Rectal smooth muscle tissue (tissue), 1 donor: ENCODE data around the gene MED25.
A peak's percentile ranks its signal among the peaks of the same experiment; 100 is the strongest.

Source experiments
- H3K27ac ChIP-seq: one replicate; pipeline ENCODE4 v1.7.0; 2013; ENCODE audit warnings: low read depth, low read length, inconsistent platforms
- H3K27me3 ChIP-seq: one replicate; pipeline ENCODE4 v1.7.0; 2013; ENCODE audit warnings: low read length; ENCODE audit not compliant: control insufficient read depth, insufficient read depth
- H3K36me3 ChIP-seq: one replicate; pipeline ENCODE4 v1.7.0; 2013; ENCODE audit warnings: low read length; ENCODE audit not compliant: control insufficient read depth, insufficient read depth
- H3K4me1 ChIP-seq: one replicate; pipeline ENCODE4 v1.7.0; 2013; ENCODE audit warnings: low read length; ENCODE audit not compliant: control insufficient read depth, insufficient read depth
- H3K4me3 ChIP-seq: one replicate; pipeline ENCODE4 v1.7.0; 2013; ENCODE audit warnings: low read length
- H3K9ac ChIP-seq: one replicate; pipeline ENCODE4 v1.7.0; 2013; ENCODE audit warnings: low read length

Gene MED25

DNA sequence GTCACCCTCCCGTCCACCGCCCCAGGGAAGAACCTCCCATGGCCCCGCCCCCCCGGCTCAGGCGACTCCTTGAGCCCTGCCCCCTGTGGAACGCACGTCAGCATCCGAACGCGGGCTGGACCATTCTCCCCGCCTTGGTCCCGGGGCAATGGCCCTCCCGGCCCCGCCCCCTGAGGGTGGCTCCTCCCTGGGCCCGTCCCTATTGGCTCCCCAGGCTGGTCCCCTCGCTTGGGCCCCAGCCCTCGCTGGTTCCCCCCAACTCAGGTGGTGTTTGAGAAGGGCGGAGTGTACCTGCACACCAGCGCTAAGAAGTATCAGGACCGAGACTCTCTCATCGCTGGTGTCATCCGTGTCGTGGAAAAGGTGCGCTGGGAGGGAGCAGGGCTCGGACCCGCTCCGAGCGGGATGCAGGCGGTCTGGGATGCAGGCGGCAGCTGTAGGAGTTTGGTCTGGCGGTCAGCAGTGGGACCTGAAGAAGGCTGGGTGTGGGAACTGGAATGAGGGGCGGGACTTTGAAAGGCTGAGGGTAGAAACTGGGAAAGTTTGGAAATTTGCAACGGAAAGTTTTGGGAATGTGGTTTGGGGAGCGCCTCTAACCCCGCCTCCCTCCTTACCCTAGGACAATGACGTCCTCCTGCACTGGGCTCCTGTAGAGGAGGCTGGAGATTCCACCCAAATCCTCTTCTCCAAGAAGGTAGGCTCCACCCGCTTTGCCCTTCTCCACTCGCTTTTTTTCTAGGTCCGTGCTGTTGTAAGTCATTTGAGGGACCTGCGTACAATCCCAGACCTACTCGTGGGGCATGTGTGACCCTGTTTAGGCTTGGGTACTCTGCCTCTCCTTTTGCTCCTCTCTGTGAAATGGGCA, 60.0 kb downstream of the MED25 start:
- H3K27me3 ChIP-seq, result no peaks in the 10 kb centered on the region
- H3K9ac ChIP-seq, result peak overlapping the region; percentile 71
- H3K4me3 ChIP-seq, result peak overlapping the region; percentile 95
- peaks cover 33% of the 10 kb centered on the region for H3K36me3 ChIP-seq
- peak overlapping the region; percentile 99 for H3K27ac ChIP-seq
- H3K4me1 ChIP-seq, result peaks cover 10% of the 10 kb centered on the region

DNA sequence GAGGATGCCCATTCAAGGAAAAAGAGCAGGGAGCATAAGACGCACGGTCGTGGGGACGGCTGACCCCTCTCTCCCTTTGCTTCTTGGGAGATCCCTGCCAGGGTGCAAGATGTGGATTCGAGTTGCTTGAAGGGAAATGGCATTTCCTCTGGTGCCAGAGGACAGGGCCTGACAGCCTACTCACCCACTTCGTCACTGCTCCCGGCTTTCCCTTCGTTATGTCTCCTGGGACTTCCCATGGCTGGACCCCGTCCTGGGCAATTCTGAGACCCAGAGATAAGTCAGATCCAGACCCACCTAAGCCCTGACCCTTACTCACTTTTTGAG, 60.6 kb downstream of the MED25 start:
- Histone ChIP-seq H3K4me3 (peak overlapping the region; percentile 95), H3K27ac (no peak overlapping the region)

DNA sequence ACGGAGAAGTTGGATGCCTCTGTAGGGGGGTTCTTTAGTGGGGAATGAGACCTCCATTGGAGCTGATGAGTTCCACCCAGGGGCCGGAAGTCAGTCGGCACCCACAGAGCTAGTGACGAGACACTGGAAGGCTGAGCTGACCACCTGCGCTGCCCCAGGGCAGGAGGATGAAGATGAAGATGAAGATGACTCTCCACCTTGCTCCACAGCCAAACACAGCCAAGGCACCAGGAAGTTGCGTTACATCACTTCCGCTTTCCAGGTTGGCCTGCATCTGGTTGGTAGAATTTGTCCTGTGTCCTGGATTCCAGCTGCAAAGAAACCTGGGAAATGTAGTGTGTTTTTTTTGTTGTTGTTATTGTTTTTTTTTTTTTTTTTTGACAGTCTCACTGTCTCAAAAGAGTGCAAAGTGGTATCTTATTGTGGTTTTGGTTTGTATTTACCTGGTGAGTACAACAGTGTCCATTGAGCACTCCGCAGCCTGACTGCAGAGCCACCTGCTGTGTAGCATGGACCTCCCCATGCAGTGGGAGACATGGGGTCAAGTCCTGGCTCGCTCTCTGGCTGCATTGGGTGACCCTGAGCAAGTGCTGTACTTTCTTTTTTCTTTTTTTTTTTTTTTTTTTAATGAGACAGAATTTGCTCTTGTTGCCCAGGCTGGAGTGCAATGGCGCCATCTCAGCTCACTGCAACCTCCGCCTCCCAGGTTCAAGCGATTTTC, 61.3 kb downstream of the MED25 start:
- H3K36me3 ChIP-seq, result peaks cover 46% of the 10 kb centered on the region
- no peak overlapping the region for H3K4me3 ChIP-seq

More for the DNA sequence above, 60.6 kb downstream of the MED25 start:
- H3K27me3 ChIP-seq, result no peaks in the 10 kb centered on the region
- H3K4me1 ChIP-seq, result peaks cover 10% of the 10 kb centered on the region
- H3K36me3 ChIP-seq, result peaks cover 39% of the 10 kb centered on the region
- H3K9ac ChIP-seq, result no peak overlapping the region

DNA sequence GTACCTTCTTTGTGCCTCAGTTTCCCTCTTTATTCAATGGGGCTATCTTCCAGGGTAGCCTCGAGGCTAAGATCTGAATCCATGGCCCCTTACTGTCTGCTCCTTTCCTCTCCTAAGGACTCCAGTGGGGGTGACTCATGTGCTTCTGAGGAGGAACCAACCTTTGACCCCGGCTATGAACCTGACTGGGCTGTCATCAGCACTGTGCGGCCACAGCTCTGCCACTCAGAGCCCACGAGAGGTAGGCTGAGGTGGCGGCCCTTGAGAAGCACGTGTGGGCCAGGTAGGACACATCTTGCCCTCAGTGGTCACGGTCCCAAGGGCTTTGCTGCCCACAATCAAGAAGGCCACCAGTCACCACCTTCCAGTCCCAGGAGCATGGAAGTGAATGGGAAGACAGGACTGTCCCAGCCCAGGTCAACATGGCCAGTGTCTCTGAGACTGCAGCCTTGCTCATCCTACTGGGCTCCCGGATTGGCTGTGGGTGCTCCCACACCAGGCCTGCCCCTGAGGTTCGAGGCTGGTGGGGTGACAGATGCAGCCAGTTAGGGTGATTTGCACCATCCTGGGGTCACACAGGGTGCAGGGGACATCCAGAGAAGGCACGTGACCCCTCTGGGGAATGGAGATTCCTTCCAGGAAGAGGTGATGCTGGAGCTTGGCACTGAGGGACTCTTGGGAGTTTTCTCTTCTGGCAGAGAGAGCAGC, 62.2 kb downstream of the MED25 start:
- no peak overlapping the region for H3K27ac ChIP-seq
- no peaks in the 10 kb centered on the region for H3K27me3 ChIP-seq
- peaks cover 9% of the 10 kb centered on the region for H3K4me1 ChIP-seq
- peaks cover 51% of the 10 kb centered on the region for H3K36me3 ChIP-seq
- no peak overlapping the region for H3K9ac ChIP-seq
- H3K4me3 ChIP-seq, result no peak overlapping the region

More for the DNA sequence above, 61.3 kb downstream of the MED25 start:
- no peak overlapping the region for H3K27ac ChIP-seq
- peaks cover 10% of the 10 kb centered on the region for H3K4me1 ChIP-seq
- H3K9ac ChIP-seq, result no peak overlapping the region
- H3K27me3 ChIP-seq, result no peaks in the 10 kb centered on the region

DNA sequence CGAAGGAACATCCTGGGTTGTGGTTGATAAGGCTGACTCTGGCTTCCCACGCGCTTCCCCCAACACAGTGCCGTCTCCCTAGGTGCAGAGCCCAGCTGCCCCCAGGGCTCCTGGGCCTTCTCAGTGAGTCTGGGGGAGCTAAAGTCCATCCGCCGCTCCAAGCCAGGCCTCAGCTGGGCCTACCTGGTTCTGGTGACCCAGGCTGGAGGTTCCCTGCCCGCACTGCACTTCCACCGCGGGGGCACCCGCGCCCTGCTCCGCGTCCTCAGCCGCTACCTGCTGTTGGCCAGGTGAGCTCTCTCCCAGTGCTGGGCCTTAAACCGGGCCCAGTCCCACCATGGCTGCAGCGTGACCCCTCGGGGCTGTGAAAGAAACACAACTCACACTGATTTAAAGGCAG, 63.1 kb downstream of the MED25 start:
- peaks cover 51% of the 10 kb centered on the region for H3K36me3 ChIP-seq
- H3K27me3 ChIP-seq, result no peaks in the 10 kb centered on the region
- H3K4me1 ChIP-seq, result peaks cover 4% of the 10 kb centered on the region
- H3K9ac ChIP-seq, result no peak overlapping the region
- H3K4me3 ChIP-seq, result no peak overlapping the region
- no peak overlapping the region for H3K27ac ChIP-seq

DNA sequence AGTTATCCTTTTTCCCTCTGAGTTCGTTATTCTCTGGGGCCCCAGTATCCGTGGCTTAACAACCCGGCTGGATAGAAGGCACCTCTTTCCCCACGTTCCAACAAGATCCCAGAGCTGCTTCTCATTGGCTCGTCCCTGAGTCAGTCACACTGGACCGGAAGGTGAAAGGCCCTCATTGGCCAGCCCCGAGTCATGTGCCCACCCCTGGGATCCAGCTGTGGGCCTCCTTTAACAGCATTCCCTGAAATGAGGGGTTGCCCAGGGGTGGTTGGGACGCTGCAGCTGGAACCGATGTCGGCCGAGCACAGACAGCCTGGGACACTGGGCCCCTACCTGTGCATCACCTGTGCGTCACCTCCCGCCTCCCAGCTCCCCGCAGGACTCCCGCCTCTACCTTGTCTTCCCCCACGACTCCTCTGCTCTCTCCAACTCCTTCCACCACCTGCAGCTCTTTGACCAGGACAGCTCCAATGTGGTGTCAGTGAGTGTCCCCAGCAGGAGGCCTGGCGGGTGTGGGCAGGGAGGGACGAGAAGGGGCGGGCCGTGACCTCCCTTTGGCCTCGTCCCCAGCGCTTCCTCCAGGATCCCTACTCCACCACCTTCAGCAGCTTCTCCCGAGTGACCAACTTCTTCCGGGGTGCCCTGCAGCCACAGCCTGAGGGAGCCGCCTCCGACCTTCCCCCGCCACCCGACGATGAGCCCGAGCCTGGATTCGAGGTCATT, 63.7 kb downstream of the MED25 start:
- Histone ChIP-seq H3K9ac (no peak overlapping the region), H3K4me3 (no peak overlapping the region), H3K36me3 (peaks cover 51% of the 10 kb centered on the region), H3K27me3 (no peaks in the 10 kb centered on the region), H3K27ac (no peak overlapping the region), H3K4me1 (peaks cover 4% of the 10 kb centered on the region)

DNA sequence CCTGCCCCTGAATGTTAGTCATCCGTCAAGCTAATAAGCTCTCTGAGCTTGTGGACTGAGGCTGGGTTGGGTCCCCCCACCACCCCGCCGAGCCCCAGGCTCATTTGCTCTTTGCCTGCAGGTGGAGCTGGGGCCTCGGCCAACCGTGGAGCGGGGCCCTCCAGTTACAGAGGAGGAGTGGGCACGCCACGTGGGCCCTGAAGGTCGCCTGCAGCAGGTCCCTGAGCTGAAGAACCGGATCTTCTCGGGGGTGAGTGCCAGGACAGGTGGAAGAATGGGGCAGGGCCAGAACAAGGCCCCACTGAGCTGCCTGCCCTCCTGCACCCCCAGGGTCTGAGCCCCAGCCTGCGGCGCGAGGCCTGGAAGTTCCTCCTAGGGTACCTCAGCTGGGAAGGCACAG, 64.6 kb downstream of the MED25 start:
- Histone ChIP-seq H3K4me1 (peaks cover 4% of the 10 kb centered on the region), H3K9ac (no peak overlapping the region), H3K4me3 (no peak overlapping the region), H3K27me3 (no peaks in the 10 kb centered on the region), H3K27ac (no peak overlapping the region), H3K36me3 (peaks cover 51% of the 10 kb centered on the region)

DNA sequence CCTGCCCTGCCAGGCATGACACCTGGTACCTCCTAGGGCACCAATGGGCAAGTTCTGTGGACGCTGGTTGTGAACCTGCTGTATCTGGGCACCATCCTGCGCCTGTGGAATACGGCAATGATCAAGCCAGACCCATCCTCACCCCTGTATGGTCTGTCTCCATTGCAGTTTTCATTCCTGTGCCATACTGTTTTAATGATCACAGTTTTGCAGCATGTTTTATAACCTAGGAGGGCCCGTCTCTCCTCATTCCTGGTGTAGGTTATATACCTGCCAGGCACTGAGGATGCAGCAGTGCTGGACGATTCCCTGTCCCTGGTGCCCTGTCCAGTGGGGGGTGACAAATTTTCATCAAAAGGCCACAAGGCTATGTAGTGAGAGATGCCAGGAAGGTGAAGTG, 65.0 kb downstream of the MED25 start:
- Histone ChIP-seq H3K27ac (no peak overlapping the region), H3K4me3 (no peak overlapping the region), H3K36me3 (peaks cover 51% of the 10 kb centered on the region), H3K27me3 (no peaks in the 10 kb centered on the region), H3K4me1 (peaks cover 3% of the 10 kb centered on the region), H3K9ac (no peak overlapping the region)

DNA sequence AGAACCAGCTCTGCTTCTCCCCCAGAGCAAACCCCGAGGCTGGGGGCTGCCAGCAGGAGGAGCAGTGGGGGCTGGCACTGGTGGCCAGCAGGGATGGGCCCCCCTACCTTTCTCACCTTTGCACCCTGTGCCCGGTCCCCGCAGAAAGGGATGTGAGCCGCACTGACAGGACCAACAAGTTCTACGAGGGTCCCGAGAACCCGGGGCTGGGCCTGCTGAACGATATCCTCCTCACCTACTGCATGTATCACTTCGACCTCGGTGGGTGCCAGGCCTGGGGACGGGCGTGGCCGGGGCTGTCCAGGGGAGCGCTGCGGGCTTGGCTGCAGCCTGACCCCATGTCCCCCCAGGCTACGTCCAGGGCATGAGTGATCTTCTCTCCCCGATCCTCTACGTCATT, 66.0 kb downstream of the MED25 start:
- no peak overlapping the region for H3K27ac ChIP-seq

DNA sequence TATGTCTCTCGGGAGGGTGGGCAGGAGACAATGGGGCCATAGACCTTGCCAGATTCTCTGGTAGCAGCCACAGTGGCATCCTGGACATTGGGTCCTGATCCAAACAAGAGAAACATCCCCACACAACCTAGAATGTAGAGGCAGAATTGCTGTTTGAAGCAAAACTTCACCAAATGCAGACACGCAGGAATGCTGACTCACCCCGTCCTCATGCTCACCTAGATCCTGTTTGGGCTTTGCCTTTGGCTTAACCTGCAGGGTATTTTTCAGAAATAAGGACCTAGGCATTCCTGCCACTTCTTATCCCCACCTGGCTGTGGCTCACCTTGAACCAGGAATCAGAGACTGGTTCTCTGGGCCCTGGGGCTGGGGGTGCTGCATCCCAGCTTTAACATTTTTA, 66.7 kb downstream of the MED25 start:
- no peaks in the 10 kb centered on the region for H3K4me1 ChIP-seq
- H3K27ac ChIP-seq, result no peak overlapping the region
- no peak overlapping the region for H3K9ac ChIP-seq
- no peaks in the 10 kb centered on the region for H3K27me3 ChIP-seq
- H3K4me3 ChIP-seq, result no peak overlapping the region
- peaks cover 42% of the 10 kb centered on the region for H3K36me3 ChIP-seq

More for the DNA sequence above, 66.0 kb downstream of the MED25 start:
- Histone ChIP-seq H3K9ac (no peak overlapping the region), H3K4me3 (no peak overlapping the region), H3K36me3 (peaks cover 48% of the 10 kb centered on the region), H3K27me3 (no peaks in the 10 kb centered on the region), H3K4me1 (no peaks in the 10 kb centered on the region)
